KG1 (cell line): ENCODE measurements around the gene IFRD2.
A peak's percentile ranks its signal among the peaks of the same experiment; 100 is the strongest.
"Not testable (repeated sequence)": the region's sequence is repeated elsewhere in the genome, so short reads cannot be mapped to it uniquely, and the experiment has no call there.

Experiments
- DNase-seq: peaks from one replicate; lab custom pipeline; 2025; lab: John Stamatoyannopoulos, UW

Gene IFRD2

GRCh38 chr3:50299929-50300680, 7.9 kb upstream of the IFRD2 start:
- no peak for DNase-seq

GRCh38 chr3:50299638-50299928, 7.4 kb upstream of the IFRD2 start:
- DNase-seq = no peak

- peak; percentile 95 for DNase-seq
Measured at GRCh38 chr3:50298836-50299637, 6.8 kb upstream of the IFRD2 start, which contains the start of the genes HYAL3 and NAA80. TSS of gene HYAL3 (minus strand) at chr3:50299405. CDS start at chr3:50295602, 3,803 bp downstream. TSS of gene NAA80 (minus strand) at chr3:50299405. CDS start at chr3:50297463, 1,942 bp downstream.

GRCh38 chr3:50297896-50298725, 5.9 kb upstream of the IFRD2 start:
- DNase-seq = no peak

- no peak for DNase-seq
Measured at GRCh38 chr3:50297384-50297775, 5.2 kb upstream of the IFRD2 start.

- DNase-seq = no peak
Measured at GRCh38 chr3:50296721-50297383, 4.6 kb upstream of the IFRD2 start.

GRCh38 chr3:50295553-50296431, 3.6 kb upstream of the IFRD2 start:
- DNase-seq = no peak

- DNase-seq = no peak
Measured at GRCh38 chr3:50294492-50295403, 2.5 kb upstream of the IFRD2 start.

- DNase-seq = no peak
Measured at GRCh38 chr3:50294089-50294488, 1.9 kb upstream of the IFRD2 start.

- DNase-seq = no peak
Measured at GRCh38 chr3:50293079-50293801, 1.0 kb upstream of the IFRD2 start.

- no peak for DNase-seq
Measured at GRCh38 chr3:50290161-50290641, 2.0 kb downstream of the IFRD2 start.

GRCh38 chr3:50289130-50289529, 3.1 kb downstream of the IFRD2 start:
- no peak for DNase-seq

GRCh38 chr3:50288387-50289007, 3.7 kb downstream of the IFRD2 start:
- DNase-seq = no peak

- no peak for DNase-seq
Measured at GRCh38 chr3:50287262-50287661, 5.0 kb downstream of the IFRD2 start.

- DNase-seq = no peak
Measured at GRCh38 chr3:50286322-50287227, 5.7 kb downstream of the IFRD2 start.

GRCh38 chr3:50284121-50284520, 8.1 kb downstream of the IFRD2 start:
- not testable (repeated sequence) for DNase-seq

- DNase-seq = no peak
Measured at GRCh38 chr3:50279255-50280016, 12.8 kb downstream of the IFRD2 start.
